Activated gamma-delta T cell treated with anti-CD3 and anti-CD28 coated beads, Interleukin-2, amount 50 U/mL, for 16 hours (primary cell): Measurements from ENCODE around the gene HDAC10.

Experiments
- DNase-seq: peaks from one replicate; pipeline ENCODE4 v3.0.0-alpha.2; 2020; ENCODE audit warnings: low read depth

Gene HDAC10

GRCh38 chr22:50250555-50251476, at the start of gene HDAC10:
Gene HDAC10 (minus strand): TSS chr22:50251265. CDS start chr22:50251032, 233 bp downstream.
- peak; percentile 55 for DNase-seq

- DNase-seq: no peak
Observed at GRCh38 chr22:50300620-50301257, 49.7 kb upstream of the HDAC10 start.

GRCh38 chr22:50299785-50300619, 48.9 kb upstream of the HDAC10 start:
- DNase-seq: no peak

- DNase-seq: no peak
Observed at GRCh38 chr22:50298937-50299784, 48.1 kb upstream of the HDAC10 start.

GRCh38 chr22:50298266-50298637, 47.2 kb upstream of the HDAC10 start:
- DNase-seq: no peak

- DNase-seq: no peak
Observed at GRCh38 chr22:50297510-50298265, 46.6 kb upstream of the HDAC10 start.

GRCh38 chr22:50296658-50297490, 45.8 kb upstream of the HDAC10 start:
- DNase-seq: no peak

GRCh38 chr22:50294319-50294656, 43.2 kb upstream of the HDAC10 start:
- no peak for DNase-seq

GRCh38 chr22:50293441-50294318, 42.6 kb upstream of the HDAC10 start:
- DNase-seq: no peak

GRCh38 chr22:50292643-50293440, 41.8 kb upstream of the HDAC10 start:
- DNase-seq: no peak

- DNase-seq: no peak
Observed at GRCh38 chr22:50289942-50290630, 39.0 kb upstream of the HDAC10 start.

- no peak for DNase-seq
Observed at GRCh38 chr22:50289151-50289941, 38.3 kb upstream of the HDAC10 start.

- no peak for DNase-seq
Observed at GRCh38 chr22:50287731-50288130, 36.7 kb upstream of the HDAC10 start.

GRCh38 chr22:50286701-50287318, 35.7 kb upstream of the HDAC10 start:
- DNase-seq: no peak

- no peak for DNase-seq
Observed at GRCh38 chr22:50286275-50286674, 35.2 kb upstream of the HDAC10 start.

GRCh38 chr22:50285568-50286229, 34.6 kb upstream of the HDAC10 start:
- no peak for DNase-seq
